ENCODE results near the gene APCDD1L.

The APCDD1L gene

GRCh38 chr20:58515233-58516212, at the start of gene APCDD1L:
Gene APCDD1L, minus strand, starts transcription at chr20:58515399. Its CDS starts 692 bp downstream, at chr20:58514707.
- DNase-seq (ENCODE audit: low spot score): no peak

GRCh38 chr20:58559368-58559729, 44.1 kb upstream of the APCDD1L start:
- DNase-seq (ENCODE audit: low spot score): no peak

- DNase-seq (ENCODE audit: low spot score): no peak
These were observed 43.5 kb upstream of the APCDD1L start for GRCh38 chr20:58558486-58559367.

- DNase-seq (ENCODE audit: low spot score): no peak
These were observed 42.6 kb upstream of the APCDD1L start for GRCh38 chr20:58557733-58558342.

GRCh38 chr20:58556961-58557360, 41.8 kb upstream of the APCDD1L start:
- DNase-seq (ENCODE audit: low spot score): no peak

GRCh38 chr20:58555078-58555765, 40.0 kb upstream of the APCDD1L start:
- no peak for DNase-seq (ENCODE audit: low spot score)

- no peak for DNase-seq (ENCODE audit: low spot score)
These were observed 39.3 kb upstream of the APCDD1L start for GRCh38 chr20:58554541-58554940.

- DNase-seq (ENCODE audit: low spot score): no peak
These were observed 38.6 kb upstream of the APCDD1L start for GRCh38 chr20:58553841-58554240.

- DNase-seq (ENCODE audit: low spot score): no peak
These were observed 38.0 kb upstream of the APCDD1L start for GRCh38 chr20:58553166-58553696.

GRCh38 chr20:58552366-58552934, 37.3 kb upstream of the APCDD1L start:
- DNase-seq (ENCODE audit: low spot score): no peak

GRCh38 chr20:58551631-58552030, 36.4 kb upstream of the APCDD1L start:
- DNase-seq (ENCODE audit: low spot score): no peak

GRCh38 chr20:58550275-58551059, 35.3 kb upstream of the APCDD1L start:
- DNase-seq (ENCODE audit: low spot score): no peak

GRCh38 chr20:58549231-58550209, 34.3 kb upstream of the APCDD1L start:
- DNase-seq (ENCODE audit: low spot score): no peak

GRCh38 chr20:58547623-58548475, 32.6 kb upstream of the APCDD1L start:
- DNase-seq (ENCODE audit: low spot score): no peak

- no peak for DNase-seq (ENCODE audit: low spot score)
These were observed 31.8 kb upstream of the APCDD1L start for GRCh38 chr20:58546756-58547622.

GRCh38 chr20:58546416-58546711, 31.2 kb upstream of the APCDD1L start:
- DNase-seq (ENCODE audit: low spot score): no peak

Measured in activated CD4-positive, alpha-beta T cell treated with anti-CD3 and anti-CD28 coated beads, Interleukin-2, Interleukin-4, amounts not matched to agents 100 ng/mL and 50 ng/mL, durations not matched to agents 16 hours and 8 hours (primary cell).